ENCODE results near the gene IMPA2.

The IMPA2 gene

DNA sequence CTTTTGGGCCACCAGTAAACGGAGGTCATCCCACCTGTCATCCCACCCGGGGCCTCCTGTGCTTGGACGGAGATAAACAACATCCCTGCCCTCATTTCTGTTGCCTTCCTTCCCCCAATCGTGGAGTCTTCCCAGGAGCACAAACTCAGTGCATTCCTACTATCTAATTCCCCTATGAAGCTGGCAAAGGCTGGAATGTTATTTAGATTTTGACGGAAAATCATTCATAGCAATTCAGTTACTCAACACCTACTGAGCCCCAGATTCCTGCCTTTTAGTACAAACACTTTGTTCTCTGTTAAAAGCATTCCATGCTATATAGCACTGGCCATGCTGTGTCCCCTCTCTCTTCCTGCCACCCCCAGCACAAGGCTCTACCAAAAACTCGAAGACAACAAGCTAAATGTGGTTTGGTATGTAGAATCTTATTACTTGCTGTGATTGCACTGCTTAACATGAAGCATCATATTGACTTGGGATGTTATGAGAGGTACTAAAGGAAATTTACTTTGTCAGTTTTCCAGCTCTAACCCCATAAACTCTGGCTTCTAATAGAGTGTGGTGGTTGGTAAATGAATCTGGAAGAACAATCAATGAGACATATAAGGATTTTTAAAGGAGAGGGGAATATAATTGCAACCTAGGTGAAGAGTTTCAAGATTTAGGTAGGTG, 32.3 kb upstream of the IMPA2 start:
- no peaks in the 10 kb centered on the region for H3K36me3 ChIP-seq
- TF ChIP-seq, protein P1, sequence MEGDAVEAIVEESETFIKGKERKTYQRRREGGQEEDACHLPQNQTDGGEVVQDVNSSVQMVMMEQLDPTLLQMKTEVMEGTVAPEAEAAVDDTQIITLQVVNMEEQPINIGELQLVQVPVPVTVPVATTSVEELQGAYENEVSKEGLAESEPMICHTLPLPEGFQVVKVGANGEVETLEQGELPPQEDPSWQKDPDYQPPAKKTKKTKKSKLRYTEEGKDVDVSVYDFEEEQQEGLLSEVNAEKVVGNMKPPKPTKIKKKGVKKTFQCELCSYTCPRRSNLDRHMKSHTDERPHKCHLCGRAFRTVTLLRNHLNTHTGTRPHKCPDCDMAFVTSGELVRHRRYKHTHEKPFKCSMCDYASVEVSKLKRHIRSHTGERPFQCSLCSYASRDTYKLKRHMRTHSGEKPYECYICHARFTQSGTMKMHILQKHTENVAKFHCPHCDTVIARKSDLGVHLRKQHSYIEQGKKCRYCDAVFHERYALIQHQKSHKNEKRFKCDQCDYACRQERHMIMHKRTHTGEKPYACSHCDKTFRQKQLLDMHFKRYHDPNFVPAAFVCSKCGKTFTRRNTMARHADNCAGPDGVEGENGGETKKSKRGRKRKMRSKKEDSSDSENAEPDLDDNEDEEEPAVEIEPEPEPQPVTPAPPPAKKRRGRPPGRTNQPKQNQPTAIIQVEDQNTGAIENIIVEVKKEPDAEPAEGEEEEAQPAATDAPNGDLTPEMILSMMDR (IDR thresholded peaks at IDR 0.05), result no peak
- H3K4me3 ChIP-seq, result no peak overlapping the region
- no peaks in the 10 kb centered on the region for H3K9me3 ChIP-seq
- H3K27me3 ChIP-seq, result no peaks in the 10 kb centered on the region
- DNase-seq, result no peak
- H3K4me1 ChIP-seq, result peaks cover 0 to 20% (median 9%) of the 10 kb centered on the region in 4 donors
- peak overlapping the region in 1 of 2 donors; percentile 85 for H3K27ac ChIP-seq
- intact Hi-C loops (cut with DNase I; ENCODE audit: low total_unique reads), result loop anchor here (5.0 kb wide), 1 partner anchor 33 kb away; the partner anchor contains the start of gene IMPA2

DNA sequence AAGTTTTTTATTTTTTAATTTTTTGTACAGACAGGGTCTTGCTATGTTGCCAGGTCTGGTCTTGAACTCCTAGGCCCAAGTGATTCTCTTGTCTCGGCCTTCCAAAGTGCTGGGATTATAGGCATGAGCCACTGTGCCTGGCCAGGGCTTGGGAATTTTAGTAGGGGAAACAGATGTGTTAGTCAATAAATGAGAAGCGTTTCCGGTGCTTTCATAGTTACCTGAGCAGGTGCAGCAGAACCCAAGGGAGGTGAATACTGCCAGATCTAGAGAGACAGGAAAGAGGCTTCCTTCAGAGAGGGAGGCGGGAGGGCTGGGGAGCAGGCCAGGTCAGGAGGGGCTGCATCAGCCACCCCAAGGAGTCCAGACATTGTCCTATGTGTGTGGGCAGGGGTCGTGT, 30.5 kb upstream of the IMPA2 start:
- H3K9me3 ChIP-seq, result peaks cover 0 to 2% (median 0%) of the 10 kb centered on the region in 3 donors
- H3K27me3 ChIP-seq, result no peaks in the 10 kb centered on the region
- intact Hi-C loops (cut with DNase I; ENCODE audit: low total_unique reads), result no loop called here
- DNase-seq, result no peak
- TF ChIP-seq, protein P1 (IDR thresholded peaks at IDR 0.05), result no peak
- no peak overlapping the region for H3K27ac ChIP-seq
- peaks cover 0 to 20% (median 9%) of the 10 kb centered on the region in 4 donors for H3K4me1 ChIP-seq
- no peaks in the 10 kb centered on the region for H3K36me3 ChIP-seq
- no peak overlapping the region for H3K4me3 ChIP-seq

DNA sequence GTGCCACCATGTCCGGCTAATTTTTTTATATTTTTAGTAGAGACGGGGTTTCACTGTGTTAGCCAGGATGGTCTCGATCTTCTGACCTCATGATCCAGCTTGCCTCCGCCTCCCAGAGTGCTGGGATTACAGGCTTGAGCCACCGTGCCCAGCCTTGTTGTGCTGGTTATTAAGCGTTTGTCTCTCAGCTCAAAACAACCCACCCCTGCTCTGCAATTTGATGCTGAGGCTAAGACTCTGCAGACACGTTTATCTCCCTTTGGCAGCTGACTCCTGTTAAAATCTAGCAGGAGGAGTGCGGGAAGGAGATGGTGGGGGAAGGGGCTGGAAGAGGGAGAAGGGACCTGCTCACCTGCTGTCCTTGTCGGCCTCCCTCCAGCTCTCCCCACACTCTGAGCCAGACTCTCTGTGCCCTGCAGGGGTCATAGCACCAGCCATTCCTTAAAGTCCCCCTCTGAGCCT, 29.9 kb upstream of the IMPA2 start:
- TF ChIP-seq, protein P1 (IDR thresholded peaks at IDR 0.05), result no peak
- Histone ChIP-seq H3K27ac (no peak overlapping the region), H3K4me3 (no peak overlapping the region), H3K4me1 (peaks cover 0 to 15% (median 8%) of the 10 kb centered on the region in 4 donors), H3K27me3 (no peaks in the 10 kb centered on the region), H3K9me3 (peaks cover 0 to 3% (median 0%) of the 10 kb centered on the region in 3 donors), H3K36me3 (no peaks in the 10 kb centered on the region)
- no peak for DNase-seq
- intact Hi-C loops (cut with DNase I; ENCODE audit: low total_unique reads), result no loop called here

DNA sequence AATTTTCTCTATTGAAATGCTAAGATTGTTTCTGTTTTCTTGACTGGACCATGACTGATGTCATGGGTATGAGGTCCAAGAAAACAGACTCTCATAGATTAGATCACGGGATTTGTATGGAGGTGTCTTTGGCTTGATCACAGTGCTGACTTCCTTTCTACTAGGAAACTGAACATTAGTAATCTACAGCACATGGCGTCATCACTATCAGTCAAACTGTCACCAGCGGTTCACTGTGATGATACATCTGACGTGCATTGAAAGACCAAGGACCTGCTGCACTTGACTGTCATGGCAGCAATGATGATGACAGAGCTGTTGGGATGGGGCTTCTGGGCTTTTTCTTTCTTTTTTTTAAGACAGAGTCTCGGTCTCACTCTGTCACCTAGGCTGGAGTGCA, 28.2 kb upstream of the IMPA2 start:
- Histone ChIP-seq H3K9me3 (peaks cover 0 to 3% (median 0%) of the 10 kb centered on the region in 3 donors), H3K4me3 (no peak overlapping the region), H3K4me1 (peaks cover 0 to 3% (median 0%) of the 10 kb centered on the region in 4 donors), H3K27me3 (no peaks in the 10 kb centered on the region), H3K36me3 (no peaks in the 10 kb centered on the region), H3K27ac (no peak overlapping the region)
- intact Hi-C loops (cut with DNase I; ENCODE audit: low total_unique reads), result no loop called here
- DNase-seq, result no peak
- TF ChIP-seq, protein P1 (IDR thresholded peaks at IDR 0.05), result no peak

DNA sequence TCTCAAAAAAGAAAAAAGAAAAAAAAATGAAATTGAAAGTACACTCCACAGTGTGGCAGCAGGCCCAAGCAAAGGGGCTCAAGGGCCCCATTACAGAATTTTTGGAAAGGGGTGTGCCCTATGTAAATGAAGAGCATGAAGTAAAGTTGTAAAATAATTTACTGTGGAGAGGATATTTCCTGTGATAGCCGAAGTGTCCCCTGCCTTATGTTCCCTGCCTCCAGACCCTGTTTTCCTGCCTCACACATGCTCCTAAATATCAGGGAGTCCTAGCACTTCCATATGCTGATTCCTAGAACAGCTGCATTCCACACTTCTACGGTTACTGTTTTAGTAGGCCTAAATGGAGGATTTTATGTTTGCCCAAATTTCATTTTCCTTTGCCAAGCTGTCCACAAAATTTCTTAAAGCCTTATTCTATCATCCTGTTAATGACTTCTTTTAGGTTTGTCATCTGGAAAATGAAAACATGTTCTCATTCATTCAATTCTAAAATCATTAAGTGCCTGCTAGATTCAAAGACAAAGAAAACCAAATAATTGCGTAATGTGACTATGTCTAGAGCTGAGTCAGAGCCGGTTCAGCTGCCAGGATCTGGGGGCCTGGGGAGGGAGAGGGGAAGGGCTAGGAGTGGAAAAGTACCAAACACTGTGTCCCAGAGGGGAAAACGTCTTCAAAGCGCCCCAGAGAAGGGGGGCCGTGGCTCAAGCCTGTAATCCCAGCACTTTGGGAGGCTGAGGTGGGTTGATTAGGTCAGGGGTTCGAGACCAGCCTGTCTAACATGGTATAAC, 25.9 kb upstream of the IMPA2 start:
- DNase-seq, result no peak
- Histone ChIP-seq H3K9me3 (peaks cover 0 to 3% (median 0%) of the 10 kb centered on the region in 3 donors), H3K4me3 (no peak overlapping the region), H3K36me3 (no peaks in the 10 kb centered on the region), H3K27ac (no peak overlapping the region), H3K27me3 (no peaks in the 10 kb centered on the region), H3K4me1 (no peaks in the 10 kb centered on the region)
- intact Hi-C loops (cut with DNase I; ENCODE audit: low total_unique reads), result no loop called here
- TF ChIP-seq, protein P1 (IDR thresholded peaks at IDR 0.05), result no peak
